Measurements from ENCODE around the gene MAP2.

Gene MAP2

DNA sequence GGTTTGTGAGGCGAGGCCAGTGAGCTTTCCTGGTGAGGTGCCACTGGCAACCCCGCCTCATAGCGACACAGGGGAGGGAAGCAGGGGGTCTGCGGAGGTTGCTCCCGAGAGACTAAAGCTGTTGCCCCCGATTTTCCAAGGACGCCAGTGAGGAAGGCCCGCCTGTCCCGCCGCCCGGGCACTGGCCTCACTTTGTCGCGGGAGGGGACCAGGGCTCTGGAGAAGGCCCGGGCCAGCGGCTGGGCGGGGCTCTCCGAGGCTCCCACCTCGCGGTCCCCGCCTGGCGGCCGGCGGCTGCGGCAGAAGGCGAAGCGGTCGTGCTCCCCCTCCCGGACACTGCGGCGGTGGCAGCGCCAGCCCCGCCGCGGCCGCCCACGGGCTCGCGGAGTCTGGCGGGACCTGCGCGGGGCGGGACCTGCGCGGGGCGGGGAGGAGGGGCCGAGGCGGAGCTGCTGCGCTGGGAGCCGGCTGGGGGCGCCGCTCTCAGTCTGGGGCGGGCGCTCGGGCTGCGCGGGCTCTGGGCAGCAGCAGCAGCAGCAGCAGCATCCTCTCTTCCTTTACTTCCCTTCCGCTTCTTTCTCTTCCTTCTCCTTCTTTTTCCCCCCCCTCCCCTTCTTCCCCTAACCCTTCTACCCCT, at the start of gene MAP2:
TSS of gene MAP2 (plus strand) at position 486 of the 637 bp plus-strand sequence. CDS start 229,124 bp downstream, outside the sequence.
- DNase-seq, result peak; percentile 70

GRCh38 chr2:209376686-209377085, 47.2 kb upstream of the MAP2 start:
- no peak for DNase-seq

- DNase-seq, result no peak
Measured at GRCh38 chr2:209380293-209380692, 43.6 kb upstream of the MAP2 start.

DNA sequence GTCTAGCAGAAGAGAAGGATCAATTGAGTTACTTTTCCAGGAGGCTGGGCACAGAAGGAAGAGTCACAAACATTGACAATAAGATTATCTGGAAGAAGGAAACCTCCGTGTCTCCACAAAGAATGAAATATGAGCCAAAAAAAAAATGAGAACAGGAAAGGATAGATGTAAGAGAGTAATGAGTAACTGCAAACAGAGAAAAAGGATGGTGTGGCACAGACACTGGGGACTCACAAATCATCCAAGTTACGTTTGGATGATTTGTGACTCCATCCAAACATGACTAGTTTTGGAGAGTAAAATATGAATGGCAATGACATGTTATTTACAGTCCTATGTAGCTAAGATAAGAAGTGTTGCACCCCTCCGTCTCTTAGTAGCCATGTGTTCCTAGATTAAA, 42.8 kb upstream of the MAP2 start:
- DNase-seq, result no peak

DNA sequence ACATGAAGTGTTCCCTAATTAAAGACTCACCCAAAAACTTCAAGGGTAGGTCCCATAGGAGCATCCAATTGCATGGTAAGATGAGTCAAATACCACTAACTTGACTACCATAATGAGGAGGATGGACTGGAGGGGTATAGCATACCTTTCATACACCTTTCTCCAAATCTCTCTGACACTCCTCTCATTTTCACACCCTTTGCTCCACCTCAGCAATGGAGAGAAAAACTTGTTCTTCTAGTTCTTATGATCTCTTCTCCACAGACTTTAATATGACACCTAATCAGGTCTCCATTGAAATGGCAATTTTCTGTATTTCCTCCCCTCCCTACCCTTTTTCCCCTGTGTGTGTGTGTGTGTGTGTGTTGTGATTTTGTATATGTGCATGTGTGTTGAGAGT, 41.1 kb upstream of the MAP2 start:
- DNase-seq, result no peak

DNA sequence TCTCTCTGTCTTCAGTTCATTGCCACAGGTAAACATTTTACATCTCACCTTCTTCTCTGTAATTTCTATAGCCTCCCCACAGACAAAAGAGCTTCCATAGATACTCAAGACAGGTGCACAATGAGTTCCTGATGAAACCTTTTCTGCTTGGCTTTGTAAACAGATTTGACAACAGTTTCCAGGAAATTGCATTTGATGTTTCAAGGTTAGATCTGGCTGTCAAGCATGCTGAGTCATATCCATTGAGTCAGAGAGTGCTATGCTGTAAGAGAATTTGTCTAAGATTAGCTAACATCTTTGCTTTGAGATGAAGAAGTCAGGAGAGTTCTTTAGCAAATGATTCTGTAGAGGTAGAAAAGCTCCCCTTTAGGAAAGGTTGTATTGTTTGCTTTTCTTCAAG, 40.6 kb upstream of the MAP2 start:
- no peak for DNase-seq

DNA sequence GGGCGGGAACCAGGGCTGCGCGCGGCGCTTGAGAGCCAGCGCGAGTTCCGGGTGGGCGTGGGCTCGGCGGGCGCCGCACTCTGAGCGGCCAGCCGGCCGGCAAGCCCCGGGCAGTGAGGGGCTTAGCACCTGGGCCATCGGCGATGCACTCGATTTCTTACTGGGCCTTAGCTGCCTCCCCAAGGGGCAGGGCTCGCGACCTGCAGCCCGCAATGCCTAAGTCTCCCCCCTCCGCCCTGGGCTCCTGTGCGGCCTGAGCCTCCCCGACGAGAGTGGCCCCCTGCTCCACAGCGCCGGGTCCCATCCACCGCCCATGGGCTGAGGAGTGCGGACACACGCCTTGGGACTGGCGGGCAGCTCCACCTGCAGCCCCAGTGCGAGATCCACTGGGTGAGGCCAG, 36.5 kb upstream of the MAP2 start:
- DNase-seq, result no peak

GRCh38 chr2:209388446-209389037, 35.3 kb upstream of the MAP2 start:
- DNase-seq, result no peak

DNA sequence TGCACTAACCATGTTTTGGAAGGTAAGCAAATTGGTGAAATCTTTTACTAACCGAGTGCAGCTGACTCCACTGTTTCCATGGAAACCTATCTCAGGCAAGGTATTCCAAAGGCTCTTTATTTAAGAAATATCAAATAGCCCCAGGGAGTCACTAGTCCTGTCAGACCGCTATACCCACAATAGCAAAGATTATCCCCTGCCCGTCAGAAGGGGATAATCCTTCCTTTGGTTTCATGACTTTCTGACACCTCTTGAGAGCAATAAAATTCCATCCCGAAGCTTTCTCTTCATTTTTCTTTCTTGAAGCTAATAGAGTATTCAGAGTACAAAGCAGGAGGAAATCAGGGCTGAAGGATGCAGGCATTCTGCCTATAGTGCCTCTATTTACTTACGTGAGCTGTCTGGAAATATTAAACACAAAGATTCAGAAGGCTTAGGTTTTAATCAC, 34.7 kb upstream of the MAP2 start:
- no peak for DNase-seq

DNA sequence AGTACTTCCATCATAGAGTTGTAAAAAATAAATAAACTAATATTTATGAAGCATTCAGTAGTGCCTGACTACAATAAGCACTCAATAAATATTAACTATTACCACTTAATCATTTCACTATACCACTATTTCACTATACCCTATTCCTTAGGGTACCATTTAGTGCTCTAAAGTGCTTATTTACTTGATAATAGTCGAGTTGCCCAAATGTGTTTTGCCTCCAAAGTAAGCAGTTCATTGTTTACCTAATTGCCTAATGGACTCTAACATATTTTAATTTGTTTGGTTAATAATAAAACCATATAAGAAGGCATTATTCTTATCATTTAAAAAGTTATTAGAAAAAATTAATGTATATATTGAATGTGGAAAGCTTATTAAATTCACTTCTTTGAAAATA, 33.0 kb upstream of the MAP2 start:
- DNase-seq, result no peak

GRCh38 chr2:209391776-209392401, 32.0 kb upstream of the MAP2 start:
- no peak for DNase-seq

DNA sequence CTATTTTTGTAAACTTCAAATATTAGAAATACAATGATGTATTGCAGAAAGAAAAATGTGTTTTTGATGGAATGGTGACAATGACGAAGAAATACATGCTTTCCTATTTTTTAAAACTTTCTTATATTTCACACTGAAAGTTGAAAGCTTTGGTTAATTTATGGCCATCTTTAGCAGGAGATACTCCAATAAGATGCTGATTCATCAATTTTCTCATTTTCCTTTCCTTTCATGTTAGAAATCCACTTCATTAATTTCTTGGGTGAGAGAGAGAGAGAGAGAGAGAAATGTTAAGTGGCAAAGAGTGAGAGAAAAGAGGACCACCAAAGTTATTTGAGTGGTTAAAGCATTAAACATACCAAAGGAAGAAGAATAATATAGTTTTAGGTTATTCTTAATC, 28.6 kb upstream of the MAP2 start:
- no peak for DNase-seq

DNA sequence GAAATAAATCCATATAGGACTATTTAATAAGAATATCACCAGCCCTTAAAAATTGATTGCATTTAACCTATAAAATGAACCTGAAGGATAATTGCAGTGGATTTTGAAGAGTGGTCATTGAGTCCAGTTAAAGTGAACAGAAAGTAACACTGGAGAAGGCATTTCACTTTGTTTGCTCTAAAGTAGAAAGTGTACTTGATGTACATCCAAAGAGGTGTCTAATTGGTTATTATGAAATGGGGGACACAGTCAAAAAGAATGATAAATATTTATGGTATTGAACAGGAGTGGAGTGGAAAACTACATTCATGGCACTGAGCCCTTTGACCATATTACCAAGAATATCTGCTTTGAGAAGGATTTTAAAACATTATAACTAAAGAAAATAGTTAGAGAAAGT, 28.2 kb upstream of the MAP2 start:
- DNase-seq, result no peak

- DNase-seq, result no peak
Measured at GRCh38 chr2:209398463-209398862, 25.4 kb upstream of the MAP2 start.

DNA sequence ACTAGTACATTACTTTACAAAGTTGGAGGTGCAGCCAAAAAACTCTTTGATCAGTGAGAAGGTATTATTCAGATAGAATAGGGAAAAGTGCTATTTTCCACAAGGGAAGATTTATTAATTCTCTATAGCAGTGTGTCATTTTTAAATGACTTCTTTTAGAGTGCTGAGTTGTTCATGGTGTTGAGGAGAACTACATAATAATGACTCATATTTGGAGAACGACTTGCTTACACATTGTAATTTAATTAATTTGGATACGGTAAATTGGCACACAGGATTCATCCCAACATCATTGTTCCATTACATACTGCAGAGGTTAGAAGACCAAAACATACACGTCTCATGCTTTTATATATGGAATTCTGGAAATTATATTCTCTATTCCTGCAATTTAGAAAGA, 22.1 kb upstream of the MAP2 start:
- DNase-seq, result no peak

DNA sequence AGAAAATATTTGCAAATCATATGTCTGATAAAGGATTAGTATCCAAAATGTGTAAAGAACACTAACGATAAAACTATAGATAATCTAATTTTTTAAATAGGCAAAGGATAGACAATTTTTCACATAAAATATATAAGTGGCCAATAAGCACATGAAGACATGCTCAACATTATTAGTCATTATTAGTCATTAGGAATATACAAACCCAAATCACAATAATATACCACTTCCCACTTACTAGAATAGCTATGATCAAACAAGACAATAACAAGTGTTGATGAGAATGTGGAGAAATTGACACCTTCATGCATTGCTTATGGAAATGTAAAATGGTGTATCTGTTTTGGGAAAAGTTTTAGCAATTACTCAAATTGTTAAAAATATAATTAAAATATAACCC, 12.6 kb upstream of the MAP2 start:
- DNase-seq, result no peak

DNA sequence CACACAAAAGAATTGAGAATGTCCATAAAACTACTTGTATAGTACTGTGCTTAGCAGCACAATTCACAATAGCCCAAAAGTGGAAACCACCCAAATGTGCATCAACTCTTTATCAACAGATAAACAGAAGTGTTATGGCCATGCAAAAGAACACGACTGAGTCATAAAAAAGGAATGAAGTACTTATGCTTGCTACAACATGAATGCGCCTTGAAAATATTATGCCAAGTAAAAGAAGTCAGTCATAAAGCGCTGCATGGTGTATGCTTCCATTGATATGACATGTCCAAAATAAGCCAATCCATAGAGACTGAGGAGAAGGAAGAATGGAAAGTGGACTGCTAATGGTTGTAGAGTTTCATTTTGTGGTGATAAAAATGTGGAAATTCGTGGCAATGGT, 12.1 kb upstream of the MAP2 start:
- no peak for DNase-seq

DNA sequence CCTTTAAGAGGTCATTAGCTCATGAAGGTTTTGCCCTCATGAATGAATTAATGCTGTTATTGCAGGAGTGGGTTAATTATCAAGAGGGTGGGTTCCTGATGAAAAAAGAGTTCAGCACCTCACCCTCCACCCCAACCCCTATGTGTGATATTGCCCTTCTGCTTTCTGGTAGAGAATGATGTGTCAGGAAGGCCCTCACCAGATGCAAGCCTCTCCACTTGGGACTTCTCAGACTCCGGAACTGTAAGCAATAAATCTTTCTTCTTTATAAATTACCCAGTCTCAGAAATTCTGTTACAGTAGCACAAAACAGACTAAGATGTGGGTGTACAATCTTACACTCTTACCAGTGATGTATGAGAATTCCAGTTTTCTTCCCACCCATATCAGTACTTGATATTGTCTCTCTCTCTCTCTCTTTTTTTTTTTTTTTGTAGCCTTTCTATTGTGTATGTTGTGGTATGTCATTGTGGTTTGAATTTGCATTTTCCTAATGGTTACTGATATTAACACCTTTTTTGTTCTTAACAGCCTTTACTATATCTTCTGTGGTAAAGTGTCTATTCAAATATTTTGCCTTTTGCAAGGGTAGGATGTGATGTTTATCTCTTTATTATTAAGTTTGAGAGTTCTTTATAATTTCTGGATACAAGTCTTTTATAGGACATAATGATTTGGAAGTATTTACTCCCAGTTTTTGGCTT, 10.4 kb upstream of the MAP2 start:
- DNase-seq, result no peak

GRCh38 chr2:209416913-209417312, 6.9 kb upstream of the MAP2 start:
- no peak for DNase-seq

GRCh38 chr2:209422191-209422754, 1.6 kb upstream of the MAP2 start:
- no peak for DNase-seq

DNA sequence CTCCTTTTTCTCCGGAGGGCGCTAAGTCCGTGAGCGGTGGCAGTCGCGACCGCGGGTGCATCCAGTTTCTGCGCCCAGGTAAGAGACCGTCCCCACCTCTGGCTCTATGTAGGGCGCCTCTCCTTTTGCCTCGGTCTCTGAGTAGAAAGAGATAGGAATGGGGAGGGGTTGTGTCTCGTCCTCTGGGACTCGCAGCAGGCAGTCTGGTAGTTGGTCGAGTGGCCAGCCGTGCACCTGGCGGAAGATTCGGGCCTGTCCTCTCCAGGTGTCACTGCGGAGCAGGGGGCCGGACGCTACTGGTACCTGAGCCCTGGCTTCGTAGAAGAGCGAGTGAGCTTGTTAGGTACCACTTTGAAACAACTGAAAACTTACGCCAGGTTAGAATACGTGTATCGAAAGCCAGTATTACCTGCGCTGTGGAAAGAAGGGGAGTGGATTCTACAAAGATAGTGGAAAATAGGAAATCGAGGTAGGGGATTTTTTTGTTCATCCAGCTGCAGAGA, 403 bp downstream of the MAP2 start:
- DNase-seq, result peak; percentile 36

DNA sequence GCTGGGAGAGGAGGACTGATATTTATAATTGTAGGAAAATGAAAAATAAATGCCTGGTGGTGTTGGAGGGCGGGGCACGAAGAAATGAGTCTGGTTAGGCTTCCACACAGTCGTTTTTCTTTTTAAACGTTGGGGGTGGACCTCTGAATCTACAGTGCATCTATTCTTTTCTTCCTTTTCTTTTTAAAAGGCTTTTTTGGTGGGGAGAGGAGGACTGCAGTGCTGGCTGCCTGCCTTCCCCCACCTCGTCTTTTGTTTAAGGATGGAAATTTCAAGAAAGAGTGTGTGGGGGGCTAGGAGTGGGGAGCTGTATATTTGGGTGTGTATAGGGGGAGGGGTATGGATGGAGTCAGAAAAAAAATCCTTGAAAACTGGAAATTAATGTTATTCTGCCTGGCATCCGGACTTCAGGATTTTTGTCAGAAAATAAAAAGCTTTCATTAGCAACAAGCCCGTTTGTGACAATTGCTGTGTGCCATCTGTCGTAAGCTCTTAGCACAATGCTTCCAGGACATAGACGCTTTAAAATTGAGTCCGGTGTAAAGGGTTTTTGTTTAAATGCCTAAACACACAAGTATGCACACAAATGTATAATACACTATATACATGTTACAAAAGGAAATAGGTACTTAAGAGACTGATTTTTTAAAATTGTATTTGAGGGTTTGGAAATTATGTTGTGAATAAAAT, 1.1 kb downstream of the MAP2 start:
- DNase-seq, result peak; percentile 36

Data from NCI-H1694 treated with DMSO at 0.1 percent for 48 hours (cell line).